Measurements from ENCODE around the gene ALOX12B. TPM values are rescaled to one million over a fixed set of nuclear protein-coding genes. Genes with fewer than 3 reads are reported as not detected.

Gene ALOX12B
- total RNA-seq, 2 experiments from 2014 or later, result 2.0 to 5.3 TPM

- no peak within 1 kb of the TSS for H2AFZ ChIP-seq (ENCODE audit: low read length)
- CTCF ChIA-PET (ENCODE audit: unreplicated experiment), result no interaction called here
- 0 out of 2 replicates have a peak, but pooled peaks cover 3% of the 10 kb centered on the region for H4K20me1 ChIP-seq (ENCODE audit: insufficient read depth, low read length)
- intact Hi-C loops (cut with micrococcal nuclease; ENCODE audit: unreplicated experiment), result loop anchor here (5.0 kb wide), 2 partner anchors 163 to 287 kb away; partner anchors contain the start of gene RANGRF
- H3K36me3 ChIP-seq (ENCODE audit: insufficient read depth, low read length), result no peaks in the 10 kb centered on the region
- no peaks in the 10 kb centered on the region for H3K79me2 ChIP-seq (ENCODE audit: insufficient read depth, low read depth, low read length)
- no TSS peak for BruUV-seq (replicated peaks)
- peak within 1 kb of the TSS; percentile 98 for H3K4me2 ChIP-seq (ENCODE audit: low read length)
- peaks cover 53% of the 10 kb centered on the region for H3K4me1 ChIP-seq (ENCODE audit: insufficient read depth, low read length, poor library complexity, severe bottlenecking)
- TF ChIP-seq, protein P1, sequence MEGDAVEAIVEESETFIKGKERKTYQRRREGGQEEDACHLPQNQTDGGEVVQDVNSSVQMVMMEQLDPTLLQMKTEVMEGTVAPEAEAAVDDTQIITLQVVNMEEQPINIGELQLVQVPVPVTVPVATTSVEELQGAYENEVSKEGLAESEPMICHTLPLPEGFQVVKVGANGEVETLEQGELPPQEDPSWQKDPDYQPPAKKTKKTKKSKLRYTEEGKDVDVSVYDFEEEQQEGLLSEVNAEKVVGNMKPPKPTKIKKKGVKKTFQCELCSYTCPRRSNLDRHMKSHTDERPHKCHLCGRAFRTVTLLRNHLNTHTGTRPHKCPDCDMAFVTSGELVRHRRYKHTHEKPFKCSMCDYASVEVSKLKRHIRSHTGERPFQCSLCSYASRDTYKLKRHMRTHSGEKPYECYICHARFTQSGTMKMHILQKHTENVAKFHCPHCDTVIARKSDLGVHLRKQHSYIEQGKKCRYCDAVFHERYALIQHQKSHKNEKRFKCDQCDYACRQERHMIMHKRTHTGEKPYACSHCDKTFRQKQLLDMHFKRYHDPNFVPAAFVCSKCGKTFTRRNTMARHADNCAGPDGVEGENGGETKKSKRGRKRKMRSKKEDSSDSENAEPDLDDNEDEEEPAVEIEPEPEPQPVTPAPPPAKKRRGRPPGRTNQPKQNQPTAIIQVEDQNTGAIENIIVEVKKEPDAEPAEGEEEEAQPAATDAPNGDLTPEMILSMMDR (conservative IDR thresholded peaks at IDR 0.05; ENCODE audit: low read length), result no peak
- no peak for TF ChIP-seq EZH2phosphoT487 (IDR thresholded peaks at IDR 0.05; ENCODE audit: borderline replicate concordance, low read depth, low read length)
- H3K9me3 ChIP-seq (ENCODE audit: low read length), result no peaks in the 10 kb centered on the region
- no peaks in the 10 kb centered on the region for H3K9me2 ChIP-seq (ENCODE audit: insufficient read depth, low read length)
- no peak within 1 kb of the TSS for H3K27ac ChIP-seq (ENCODE audit: low read depth, low read length, poor library complexity, severe bottlenecking)
- no peak for DNase-seq (ENCODE audit: low spot score)
- POLR2A ChIA-PET, result no interaction called here
- peak within 1 kb of the TSS; percentile 79 for H3K4me3 ChIP-seq (ENCODE audit: low read depth, low read length, poor library complexity, severe bottlenecking)
These were observed 36.3 kb upstream of the ALOX12B start, which contains the start of gene HES7 for GRCh38 chr17:8123695-8124349. Gene HES7, minus strand, starts transcription at chr17:8124106. Its CDS starts 22 bp downstream, at chr17:8124084.

- H4K20me1 ChIP-seq (ENCODE audit: insufficient read depth, low read length), result 0 out of 2 replicates have a peak, but pooled peaks cover 3% of the 10 kb centered on the region
- H3K9me2 ChIP-seq (ENCODE audit: insufficient read depth, low read length), result no peaks in the 10 kb centered on the region
- no peak overlapping the region for H2AFZ ChIP-seq (ENCODE audit: low read length)
- ChIA-PET CTCF (ENCODE audit: unreplicated experiment) (no interaction called here), POLR2A (no interaction called here)
- H3K4me1 ChIP-seq (ENCODE audit: insufficient read depth, low read length, poor library complexity, severe bottlenecking), result peaks cover 56% of the 10 kb centered on the region
- H3K79me2 ChIP-seq (ENCODE audit: insufficient read depth, low read depth, low read length), result no peaks in the 10 kb centered on the region
- intact Hi-C loops (cut with micrococcal nuclease; ENCODE audit: unreplicated experiment), result loop anchor here (5.0 kb wide), 2 partner anchors 164 to 286 kb away; partner anchors contain the start of gene RANGRF
- H3K36me3 ChIP-seq (ENCODE audit: insufficient read depth, low read length), result no peaks in the 10 kb centered on the region
- no peak overlapping the region for H3K27ac ChIP-seq (ENCODE audit: low read depth, low read length, poor library complexity, severe bottlenecking)
- no peak for TF ChIP-seq EZH2phosphoT487 (IDR thresholded peaks at IDR 0.05; ENCODE audit: borderline replicate concordance, low read depth, low read length)
- TF ChIP-seq, protein P1 (conservative IDR thresholded peaks at IDR 0.05; ENCODE audit: low read length), result no peak
- H3K4me2 ChIP-seq (ENCODE audit: low read length), result peak overlapping the region; percentile 98
- peak overlapping the region; percentile 79 for H3K4me3 ChIP-seq (ENCODE audit: low read depth, low read length, poor library complexity, severe bottlenecking)
- DNase-seq (ENCODE audit: low spot score), result peak; percentile 37
- H3K9me3 ChIP-seq (ENCODE audit: low read length), result no peaks in the 10 kb centered on the region
- BruUV-seq (replicated peaks), result no TSS peak
These were observed 35.6 kb upstream of the ALOX12B start for GRCh38 chr17:8122924-8123694.
